DOHH2 (cell line): ENCODE data around the gene GORASP1.

ENCODE experiments used
- H3F3A ChIP-seq: fragments of 200-600 bp; sonication (generic), shearing (Covaris generic); 2 replicates; pipeline ENCODE4 v1.6.0; 2016; ENCODE audit warnings: antibody characterized with exemption, mild to moderate bottlenecking; ENCODE audit not compliant: control insufficient read depth, insufficient read depth
- H3K27ac ChIP-seq: fragments of 200-600 bp; sonication (generic); 2 replicates; pipeline ENCODE4 v1.5.1; 2014; ENCODE audit warnings: low read depth, mild to moderate bottlenecking, low read length, moderate library complexity
- H3K27me3 ChIP-seq: fragments of 200-600 bp; sonication (generic); 2 replicates; pipeline ENCODE4 v1.6.1; 2014; ENCODE audit warnings: mild to moderate bottlenecking, low read length, mixed read lengths; ENCODE audit not compliant: control insufficient read depth
- H3K36me3 ChIP-seq: fragments of 200-600 bp; sonication (generic); 2 replicates; pipeline ENCODE4 v1.6.1; 2014; ENCODE audit warnings: mild to moderate bottlenecking, low read length, moderate library complexity, mixed read lengths; ENCODE audit not compliant: control insufficient read depth
- H3K4me1 ChIP-seq: fragments of 200-600 bp; sonication (generic); 2 replicates; pipeline ENCODE4 v1.6.1; 2014; ENCODE audit warnings: mild to moderate bottlenecking, low read length, mixed read lengths; ENCODE audit not compliant: control insufficient read depth
- H3K4me2 ChIP-seq: fragments of 200-600 bp; sonication (generic); 2 replicates; pipeline ENCODE4 v1.6.0; 2014; ENCODE audit warnings: mild to moderate bottlenecking, low read length, moderate library complexity
- H3K4me3 ChIP-seq: fragments of 200-600 bp; sonication (generic); 2 replicates; pipeline ENCODE4 v1.5.1; 2014; ENCODE audit warnings: mild to moderate bottlenecking, low read length, mixed read lengths
- H3K79me2 ChIP-seq: fragments of 200-600 bp; sonication (generic); 2 replicates; pipeline ENCODE4 v1.6.1; 2014; ENCODE audit warnings: mild to moderate bottlenecking, low read length, mixed read lengths; ENCODE audit not compliant: control insufficient read depth
- H3K9me2 ChIP-seq: fragments of 200-600 bp; sonication (generic); replicated peaks from 2 replicates; pipeline ENCODE4 v1.6.1; 2014; ENCODE audit warnings: mild to moderate bottlenecking, low read length, mixed read lengths; ENCODE audit not compliant: control insufficient read depth
- H3K9me3 ChIP-seq: fragments of 200-600 bp; sonication (generic); 2 replicates; pipeline ENCODE4 v1.6.1; 2014; ENCODE audit warnings: antibody characterized with exemption, low read length, mixed read lengths; ENCODE audit not compliant: control insufficient read depth, insufficient read depth
- H4K20me1 ChIP-seq: fragments of 200-600 bp; sonication (generic); 2 replicates; pipeline ENCODE4 v1.6.0; 2014; ENCODE audit warnings: low read depth, mild to moderate bottlenecking, antibody characterized with exemption, low read length, moderate library complexity; ENCODE audit not compliant: control insufficient read depth, insufficient read depth
- EZH2phosphoT487 ChIP-seq: fragments of 200-600 bp; sonication (generic); IDR thresholded peaks from 2 replicates; pipeline ENCODE4 v1.6.1; 2017; ENCODE audit warnings: borderline replicate concordance, mild to moderate bottlenecking, antibody characterized with exemption, low read length, moderate library complexity, mixed read lengths
- TF ChIP-seq, protein P1 (sequence below): fragments of 200-600 bp; sonication (generic); IDR thresholded peaks from one replicate; pipeline ENCODE4 v1.5.1; 2014; ENCODE audit warnings: antibody characterized with exemption, mild to moderate bottlenecking, low read depth, low read length; ENCODE audit not compliant: poor library complexity, severe bottlenecking

Gene GORASP1

DNA sequence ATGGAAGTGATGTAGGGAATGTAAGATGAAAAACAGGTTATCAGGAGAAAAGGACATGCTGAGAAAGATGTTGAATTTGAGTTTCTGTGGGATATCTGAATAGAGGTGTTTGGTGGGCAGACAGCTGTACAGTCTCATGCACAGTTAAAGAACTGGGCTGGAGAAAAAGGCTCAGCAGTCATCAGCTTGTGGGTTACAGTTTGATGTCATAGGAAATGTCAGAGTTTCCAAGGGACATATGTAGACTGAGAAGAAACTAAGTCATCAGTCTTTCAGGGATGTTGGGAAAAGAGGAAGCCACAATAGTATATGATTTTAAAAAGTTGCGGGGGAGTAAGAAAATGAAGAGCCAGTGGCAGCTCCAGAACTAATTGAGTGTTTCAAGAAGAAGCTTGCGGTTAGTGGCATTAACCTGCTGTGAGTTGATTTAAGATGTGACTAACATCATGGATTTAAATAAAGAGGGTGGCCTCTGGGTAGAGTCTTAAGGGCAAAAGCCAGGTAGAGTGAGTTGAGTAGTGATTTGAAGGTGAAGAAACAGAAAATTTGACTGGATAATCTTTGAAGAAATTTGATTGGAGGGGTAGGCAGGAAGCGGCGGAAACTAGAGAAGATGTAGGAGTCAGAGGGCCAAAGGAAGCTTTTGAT, 24.6 kb downstream of the GORASP1 start:
- Histone ChIP-seq H3K4me3 (no peak overlapping the region), H3K27ac (no peak overlapping the region), H3K79me2 (no peaks in the 10 kb centered on the region), H3F3A (0 out of 2 replicates have a peak, but pooled peaks cover 2% of the 10 kb centered on the region), H4K20me1 (no peaks in the 10 kb centered on the region), H3K9me2 (no peaks in the 10 kb centered on the region), H3K4me2 (no peak overlapping the region), H3K36me3 (peaks cover 28% of the 10 kb centered on the region), H3K27me3 (no peaks in the 10 kb centered on the region), H3K4me1 (peaks cover 17% of the 10 kb centered on the region), H3K9me3 (no peaks in the 10 kb centered on the region)
- TF ChIP-seq, protein P1, sequence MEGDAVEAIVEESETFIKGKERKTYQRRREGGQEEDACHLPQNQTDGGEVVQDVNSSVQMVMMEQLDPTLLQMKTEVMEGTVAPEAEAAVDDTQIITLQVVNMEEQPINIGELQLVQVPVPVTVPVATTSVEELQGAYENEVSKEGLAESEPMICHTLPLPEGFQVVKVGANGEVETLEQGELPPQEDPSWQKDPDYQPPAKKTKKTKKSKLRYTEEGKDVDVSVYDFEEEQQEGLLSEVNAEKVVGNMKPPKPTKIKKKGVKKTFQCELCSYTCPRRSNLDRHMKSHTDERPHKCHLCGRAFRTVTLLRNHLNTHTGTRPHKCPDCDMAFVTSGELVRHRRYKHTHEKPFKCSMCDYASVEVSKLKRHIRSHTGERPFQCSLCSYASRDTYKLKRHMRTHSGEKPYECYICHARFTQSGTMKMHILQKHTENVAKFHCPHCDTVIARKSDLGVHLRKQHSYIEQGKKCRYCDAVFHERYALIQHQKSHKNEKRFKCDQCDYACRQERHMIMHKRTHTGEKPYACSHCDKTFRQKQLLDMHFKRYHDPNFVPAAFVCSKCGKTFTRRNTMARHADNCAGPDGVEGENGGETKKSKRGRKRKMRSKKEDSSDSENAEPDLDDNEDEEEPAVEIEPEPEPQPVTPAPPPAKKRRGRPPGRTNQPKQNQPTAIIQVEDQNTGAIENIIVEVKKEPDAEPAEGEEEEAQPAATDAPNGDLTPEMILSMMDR, result no peak
- no peak for TF ChIP-seq EZH2phosphoT487

DNA sequence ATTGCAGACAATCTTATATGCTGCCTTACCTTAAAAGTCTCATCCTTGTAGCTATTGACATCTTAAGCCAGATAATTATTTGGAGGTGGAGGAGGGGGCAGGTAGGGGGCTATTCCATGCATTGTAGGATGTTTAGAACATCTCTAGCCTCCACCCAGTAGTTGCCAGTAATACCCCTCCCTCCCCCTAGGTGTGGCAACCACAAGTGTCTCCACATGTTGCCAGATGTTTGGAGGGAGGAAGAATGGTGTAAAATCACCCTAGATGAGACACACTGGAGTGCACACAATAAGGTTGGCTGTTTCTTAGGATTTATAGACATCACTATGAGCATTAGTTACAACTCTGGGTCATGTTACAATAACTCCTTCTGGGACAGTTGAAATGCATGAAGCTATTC, 27.4 kb downstream of the GORASP1 start:
- Histone ChIP-seq H3K9me3 (no peaks in the 10 kb centered on the region), H3K4me2 (no peak overlapping the region), H3K79me2 (no peaks in the 10 kb centered on the region), H3K36me3 (peaks cover 28% of the 10 kb centered on the region), H3K27me3 (no peaks in the 10 kb centered on the region), H3K9me2 (no peaks in the 10 kb centered on the region), H3K27ac (no peak overlapping the region), H4K20me1 (no peaks in the 10 kb centered on the region), H3K4me1 (no peaks in the 10 kb centered on the region), H3F3A (no peaks in the 10 kb centered on the region), H3K4me3 (no peak overlapping the region)
- TF ChIP-seq, protein P1, result no peak
- no peak for TF ChIP-seq EZH2phosphoT487

DNA sequence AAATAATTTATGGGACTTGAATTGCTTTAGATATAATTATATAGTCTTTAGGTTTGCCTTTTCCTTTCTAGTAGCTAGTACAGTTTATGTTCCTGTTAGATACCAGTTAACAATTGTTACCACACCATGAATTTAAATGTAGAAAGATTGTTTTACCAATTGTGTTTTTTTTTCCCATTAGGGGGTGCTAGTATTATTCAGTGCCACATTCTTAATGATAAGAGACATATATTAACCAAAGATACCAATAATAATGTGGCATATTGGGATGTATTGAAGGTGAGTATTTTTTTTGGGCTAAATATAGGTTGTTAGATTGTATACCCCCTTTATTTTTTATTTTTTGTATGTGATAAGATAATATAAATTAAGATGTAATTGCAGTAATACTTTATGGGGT, 27.9 kb downstream of the GORASP1 start:
- Histone ChIP-seq H3K4me1 (no peaks in the 10 kb centered on the region), H4K20me1 (no peaks in the 10 kb centered on the region), H3F3A (no peaks in the 10 kb centered on the region), H3K36me3 (peaks cover 29% of the 10 kb centered on the region), H3K4me2 (no peak overlapping the region), H3K79me2 (no peaks in the 10 kb centered on the region), H3K27ac (no peak overlapping the region), H3K9me2 (no peaks in the 10 kb centered on the region), H3K4me3 (no peak overlapping the region), H3K27me3 (no peaks in the 10 kb centered on the region), H3K9me3 (no peaks in the 10 kb centered on the region)
- TF ChIP-seq EZH2phosphoT487, result no peak
- TF ChIP-seq, protein P1, result peak; percentile 34
